Measurements from ENCODE around the gene CYFIP1. TPM values are rescaled to one million over a fixed set of nuclear protein-coding genes. Genes with fewer than 3 reads are reported as not detected.

CYFIP1 gene
- total RNA-seq, 1 donor from 2014 or later: 16.4 TPM

DNA sequence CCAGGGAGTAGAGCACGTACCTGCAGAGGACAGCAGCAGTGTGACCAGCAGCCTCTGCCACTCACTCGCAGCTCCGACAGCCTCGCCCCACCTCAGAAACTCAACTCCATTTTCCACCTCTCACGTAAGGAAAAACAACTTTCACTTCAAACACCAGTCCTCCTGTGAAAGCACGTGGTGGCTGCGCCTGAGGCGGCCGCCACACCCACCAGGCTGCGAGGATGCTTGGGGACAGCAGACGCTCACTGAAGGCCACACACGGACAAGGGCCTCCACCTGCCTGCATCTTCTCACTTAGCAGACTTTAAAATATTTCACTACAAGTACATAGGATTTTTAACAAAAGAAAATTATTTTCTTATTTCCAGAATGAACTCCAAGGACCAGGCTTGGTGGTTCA, 67.9 kb downstream of the CYFIP1 start:
- H3K4me1 Mint-ChIP-seq: no peaks in the 10 kb centered on the region
- POLR2A ChIA-PET: no interaction called here
- ATAC-seq (ENCODE audit: low read depth) (no peak), DNase-seq (no peak)
- TF ChIP-seq, protein P1, sequence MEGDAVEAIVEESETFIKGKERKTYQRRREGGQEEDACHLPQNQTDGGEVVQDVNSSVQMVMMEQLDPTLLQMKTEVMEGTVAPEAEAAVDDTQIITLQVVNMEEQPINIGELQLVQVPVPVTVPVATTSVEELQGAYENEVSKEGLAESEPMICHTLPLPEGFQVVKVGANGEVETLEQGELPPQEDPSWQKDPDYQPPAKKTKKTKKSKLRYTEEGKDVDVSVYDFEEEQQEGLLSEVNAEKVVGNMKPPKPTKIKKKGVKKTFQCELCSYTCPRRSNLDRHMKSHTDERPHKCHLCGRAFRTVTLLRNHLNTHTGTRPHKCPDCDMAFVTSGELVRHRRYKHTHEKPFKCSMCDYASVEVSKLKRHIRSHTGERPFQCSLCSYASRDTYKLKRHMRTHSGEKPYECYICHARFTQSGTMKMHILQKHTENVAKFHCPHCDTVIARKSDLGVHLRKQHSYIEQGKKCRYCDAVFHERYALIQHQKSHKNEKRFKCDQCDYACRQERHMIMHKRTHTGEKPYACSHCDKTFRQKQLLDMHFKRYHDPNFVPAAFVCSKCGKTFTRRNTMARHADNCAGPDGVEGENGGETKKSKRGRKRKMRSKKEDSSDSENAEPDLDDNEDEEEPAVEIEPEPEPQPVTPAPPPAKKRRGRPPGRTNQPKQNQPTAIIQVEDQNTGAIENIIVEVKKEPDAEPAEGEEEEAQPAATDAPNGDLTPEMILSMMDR (IDR thresholded peaks at IDR 0.05): no peak
- H3K9me3 Mint-ChIP-seq: no peaks in the 10 kb centered on the region
- peaks cover 2% of the 10 kb centered on the region for H3K36me3 Mint-ChIP-seq (ENCODE audit: low read depth)
- CTCF ChIA-PET: no interaction called here
- intact Hi-C loops (cut with micrococcal nuclease): no loop called here
- H3K4me3 Mint-ChIP-seq: no peak overlapping the region
- H3K27ac Mint-ChIP-seq: no peak overlapping the region
- H3K27me3 Mint-ChIP-seq: no peaks in the 10 kb centered on the region

DNA sequence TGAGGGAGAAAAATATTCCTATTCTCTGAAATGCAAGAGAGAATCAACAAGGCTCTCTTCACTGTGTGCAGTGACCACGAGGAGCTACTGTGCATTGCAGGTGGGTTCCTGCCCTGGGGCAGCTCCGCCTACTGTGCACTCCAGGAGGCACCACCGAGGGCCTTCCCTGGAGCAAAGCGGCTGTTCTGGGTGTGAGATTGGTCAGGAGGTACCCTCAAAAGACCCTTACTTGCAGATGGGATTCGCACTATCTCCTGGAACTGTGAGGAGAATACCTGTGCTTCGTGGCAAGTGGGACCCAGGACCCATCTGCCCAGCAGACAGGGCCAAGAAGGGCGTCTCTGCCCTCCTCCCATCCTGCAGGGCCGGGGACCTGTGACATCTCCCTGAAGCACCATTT, 68.9 kb downstream of the CYFIP1 start:
- no peak overlapping the region for H3K4me3 Mint-ChIP-seq
- ChIA-PET CTCF (no interaction called here), POLR2A (no interaction called here)
- intact Hi-C loops (cut with micrococcal nuclease): no loop called here
- H3K36me3 Mint-ChIP-seq (ENCODE audit: low read depth): peaks cover 2% of the 10 kb centered on the region
- H3K4me1 Mint-ChIP-seq: no peaks in the 10 kb centered on the region
- ATAC-seq (ENCODE audit: low read depth) (no peak), DNase-seq (no peak)
- no peaks in the 10 kb centered on the region for H3K9me3 Mint-ChIP-seq
- H3K27me3 Mint-ChIP-seq: no peaks in the 10 kb centered on the region
- H3K27ac Mint-ChIP-seq: no peak overlapping the region
- TF ChIP-seq, protein P1 (IDR thresholded peaks at IDR 0.05): no peak

DNA sequence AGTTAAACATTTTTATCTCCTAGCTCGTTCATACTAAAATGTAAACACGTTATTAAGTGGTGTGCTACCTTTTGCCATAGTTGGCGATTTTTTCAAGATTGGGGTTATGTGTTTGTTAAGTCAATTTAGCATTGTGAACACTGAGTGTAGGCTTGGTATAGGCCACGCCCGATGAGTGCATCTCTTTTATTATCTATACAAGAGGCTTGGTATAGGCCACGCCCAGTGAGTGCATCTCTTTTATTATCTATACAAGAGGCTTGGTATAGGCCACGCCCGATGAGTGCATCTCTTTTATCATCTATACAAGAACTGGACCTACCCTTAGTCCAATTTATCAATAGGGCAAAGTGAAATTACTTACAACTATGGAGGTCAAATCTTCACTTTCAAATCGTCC, 71.3 kb downstream of the CYFIP1 start:
- no peaks in the 10 kb centered on the region for H3K27me3 Mint-ChIP-seq
- ChIA-PET CTCF (no interaction called here), POLR2A (no interaction called here)
- peaks cover 2% of the 10 kb centered on the region for H3K36me3 Mint-ChIP-seq (ENCODE audit: low read depth)
- ATAC-seq (ENCODE audit: low read depth): no peak
- no peak overlapping the region for H3K4me3 Mint-ChIP-seq
- DNase-seq: no peak
- intact Hi-C loops (cut with micrococcal nuclease): no loop called here
- TF ChIP-seq, protein P1 (IDR thresholded peaks at IDR 0.05): no peak
- H3K27ac Mint-ChIP-seq: no peak overlapping the region
- H3K9me3 Mint-ChIP-seq: no peaks in the 10 kb centered on the region
- no peaks in the 10 kb centered on the region for H3K4me1 Mint-ChIP-seq

DNA sequence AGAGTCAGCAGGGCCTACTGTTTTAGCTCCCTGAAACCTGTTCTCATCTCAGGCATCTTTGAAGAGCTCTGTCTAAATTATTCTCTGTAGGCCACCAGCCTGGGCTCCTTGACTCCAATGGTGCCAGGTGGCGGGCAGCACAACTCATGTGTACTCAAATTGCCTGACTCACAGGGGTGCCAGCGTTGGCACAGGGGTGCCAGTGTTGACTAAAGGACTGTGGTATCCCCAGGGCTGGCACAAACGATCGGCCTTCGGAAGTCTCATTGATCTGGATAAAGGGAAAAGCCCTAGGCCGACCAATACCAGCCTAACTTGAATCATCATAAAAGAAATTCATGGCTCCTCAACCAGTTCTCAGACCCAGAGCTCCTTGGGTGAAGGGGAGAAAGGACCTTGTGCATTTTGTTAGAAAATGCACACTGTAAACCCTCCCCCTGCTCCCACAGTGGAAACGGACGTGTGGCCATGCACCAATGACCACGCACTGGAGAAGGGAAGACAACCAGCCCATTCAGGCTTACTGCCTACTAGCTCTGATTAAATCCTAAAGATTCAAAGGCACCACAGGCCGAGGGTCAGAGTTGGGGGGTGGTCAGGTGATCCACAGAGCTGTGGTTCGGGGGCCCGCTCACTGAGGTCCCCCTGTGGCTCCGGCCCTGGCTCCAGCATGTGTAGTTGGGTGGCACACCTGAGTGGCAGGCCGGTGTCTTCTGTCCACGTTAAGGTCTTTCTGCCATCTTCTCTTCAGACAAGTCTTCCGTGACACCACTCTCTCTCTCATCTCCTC, 72.8 kb downstream of the CYFIP1 start:
- H3K27me3 Mint-ChIP-seq: no peaks in the 10 kb centered on the region
- H3K4me3 Mint-ChIP-seq: no peak overlapping the region
- no peak for DNase-seq
- TF ChIP-seq, protein P1 (IDR thresholded peaks at IDR 0.05): no peak
- peaks cover 5% of the 10 kb centered on the region for H3K36me3 Mint-ChIP-seq (ENCODE audit: low read depth)
- ChIA-PET CTCF (no interaction called here), POLR2A (no interaction called here)
- intact Hi-C loops (cut with micrococcal nuclease): no loop called here
- no peak for ATAC-seq (ENCODE audit: low read depth)
- H3K9me3 Mint-ChIP-seq: no peaks in the 10 kb centered on the region
- H3K27ac Mint-ChIP-seq: no peak overlapping the region
- H3K4me1 Mint-ChIP-seq: peaks cover 6% of the 10 kb centered on the region

DNA sequence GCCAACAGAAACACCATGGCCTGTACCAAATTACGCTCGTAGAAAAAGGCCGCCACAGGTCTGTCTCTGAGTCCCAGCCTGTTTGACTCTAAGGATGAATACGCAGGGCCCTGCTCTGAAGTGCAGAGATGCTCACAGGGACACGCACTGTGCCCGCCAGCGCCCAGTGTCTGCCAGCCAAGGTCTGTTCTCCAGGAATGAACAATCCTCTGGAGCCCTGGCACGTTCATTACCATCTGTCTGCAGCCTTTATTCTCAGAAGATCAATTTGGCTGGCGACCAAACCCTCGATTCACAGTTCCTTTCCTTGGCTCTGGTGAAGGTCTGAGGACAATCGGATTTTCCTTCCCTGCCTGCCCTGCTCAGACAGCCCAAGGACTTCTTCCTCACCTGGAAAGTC, 75.4 kb downstream of the CYFIP1 start:
- Mint-ChIP-seq H3K4me1 (peaks cover 6% of the 10 kb centered on the region), H3K4me3 (no peak overlapping the region), H3K9me3 (no peaks in the 10 kb centered on the region), H3K27me3 (no peaks in the 10 kb centered on the region), H3K36me3 (ENCODE audit: low read depth) (peaks cover 5% of the 10 kb centered on the region), H3K27ac (no peak overlapping the region)
- no peak for ATAC-seq (ENCODE audit: low read depth)
- ChIA-PET CTCF (no interaction called here), POLR2A (no interaction called here)
- intact Hi-C loops (cut with micrococcal nuclease): no loop called here
- DNase-seq: no peak
- TF ChIP-seq, protein P1 (IDR thresholded peaks at IDR 0.05): no peak
